Fibroblast of skin of abdomen (primary cell): Measurements from ENCODE around the gene ESX1. TPM values are rescaled to one million over a fixed set of nuclear protein-coding genes. Genes with fewer than 3 reads are reported as not detected.
"Not testable (repeated sequence)": the region's sequence is repeated elsewhere in the genome, so short reads cannot be mapped to it uniquely, and the experiment has no call there.

ENCODE experiments used
- DNase-seq: peaks from one replicate; pipeline ENCODE4 v3.0.0-alpha.2; 2013
- polyA plus RNA-seq, 2 experiments: library from polyadenylated mRNA; unstranded; fragments of 120-200 nt; gene quantifications; one replicate each; pipeline ENCODE4 v1.2.1, GENCODE V29; 2013; ENCODE audit not compliant: insufficient read length in 2 of 2

Gene ESX1
- not detected for polyA plus RNA-seq (2013, experiment 1 of 2; ENCODE audit: insufficient read length)
- polyA plus RNA-seq (2013, experiment 2 of 2; ENCODE audit: insufficient read length): not detected

- no peak for DNase-seq
These were observed at the start of gene ESX1 for GRCh38 chrX:104254442-104255115. Gene ESX1, minus strand, starts transcription at chrX:104254933. Its CDS starts 84 bp downstream, at chrX:104254849.

GRCh38 chrX:104295636-104296035 lies 40.9 kb upstream of the ESX1 start:
- DNase-seq: no peak

- DNase-seq: no peak
These were observed 34.2 kb upstream of the ESX1 start for GRCh38 chrX:104288961-104289360.

GRCh38 chrX:104288269-104288668 lies 33.5 kb upstream of the ESX1 start:
- no peak for DNase-seq

- DNase-seq: no peak
These were observed 30.5 kb upstream of the ESX1 start for GRCh38 chrX:104285201-104285600.

- DNase-seq: peak; percentile 5
These were observed 29.8 kb upstream of the ESX1 start for GRCh38 chrX:104284507-104284906.

- DNase-seq: no peak
These were observed 27.5 kb upstream of the ESX1 start for GRCh38 chrX:104282166-104282725.

- no peak for DNase-seq
These were observed 26.8 kb upstream of the ESX1 start for GRCh38 chrX:104281564-104281963.

- no peak for DNase-seq
These were observed 25.9 kb upstream of the ESX1 start for GRCh38 chrX:104280609-104281008.

GRCh38 chrX:104270916-104271512 lies 16.3 kb upstream of the ESX1 start:
- peak; percentile 11 for DNase-seq

GRCh38 chrX:104270212-104270611 lies 15.5 kb upstream of the ESX1 start:
- DNase-seq: no peak

- no peak for DNase-seq
These were observed 732 bp upstream of the ESX1 start for GRCh38 chrX:104255465-104255864.

GRCh38 chrX:104253567-104254441 lies 929 bp downstream of the ESX1 start:
- no peak for DNase-seq

GRCh38 chrX:104250470-104250869 lies 4.3 kb downstream of the ESX1 start:
- DNase-seq: no peak

- not testable (repeated sequence) for DNase-seq
These were observed 24.7 kb downstream of the ESX1 start for GRCh38 chrX:104230060-104230459.

- DNase-seq: no peak
These were observed 43.5 kb downstream of the ESX1 start for GRCh38 chrX:104211187-104211586.

- no peak for DNase-seq
These were observed 49.2 kb downstream of the ESX1 start for GRCh38 chrX:104205548-104205947.
